GM10266 (cell line): Measurements from ENCODE around the gene YBX3.
A peak's percentile ranks its signal among the peaks of the same experiment; 100 is the strongest.

ENCODE experiments used
- DNase-seq: peaks from one replicate; pipeline ENCODE4 v3.0.0; 2012; ENCODE audit errors: extremely low spot score
- TF ChIP-seq, protein P1 (sequence below): IDR thresholded peaks from 2 replicates; pipeline ENCODE4 v1.5.1; 2012; ENCODE audit warnings: mild to moderate bottlenecking, low read depth; ENCODE audit not compliant: control insufficient read depth, insufficient read depth; ENCODE audit errors: missing control alignments

YBX3 gene

GRCh38 chr12:10673659-10674384 lies 49.3 kb downstream of the YBX3 start, which contains the start of gene STYK1:
Gene STYK1 (minus strand): TSS chr12:10674052. CDS start chr12:10634618, 39,434 bp downstream.
- TF ChIP-seq, protein P1, sequence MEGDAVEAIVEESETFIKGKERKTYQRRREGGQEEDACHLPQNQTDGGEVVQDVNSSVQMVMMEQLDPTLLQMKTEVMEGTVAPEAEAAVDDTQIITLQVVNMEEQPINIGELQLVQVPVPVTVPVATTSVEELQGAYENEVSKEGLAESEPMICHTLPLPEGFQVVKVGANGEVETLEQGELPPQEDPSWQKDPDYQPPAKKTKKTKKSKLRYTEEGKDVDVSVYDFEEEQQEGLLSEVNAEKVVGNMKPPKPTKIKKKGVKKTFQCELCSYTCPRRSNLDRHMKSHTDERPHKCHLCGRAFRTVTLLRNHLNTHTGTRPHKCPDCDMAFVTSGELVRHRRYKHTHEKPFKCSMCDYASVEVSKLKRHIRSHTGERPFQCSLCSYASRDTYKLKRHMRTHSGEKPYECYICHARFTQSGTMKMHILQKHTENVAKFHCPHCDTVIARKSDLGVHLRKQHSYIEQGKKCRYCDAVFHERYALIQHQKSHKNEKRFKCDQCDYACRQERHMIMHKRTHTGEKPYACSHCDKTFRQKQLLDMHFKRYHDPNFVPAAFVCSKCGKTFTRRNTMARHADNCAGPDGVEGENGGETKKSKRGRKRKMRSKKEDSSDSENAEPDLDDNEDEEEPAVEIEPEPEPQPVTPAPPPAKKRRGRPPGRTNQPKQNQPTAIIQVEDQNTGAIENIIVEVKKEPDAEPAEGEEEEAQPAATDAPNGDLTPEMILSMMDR = peak; percentile 90
- DNase-seq = peak; percentile 62

- TF ChIP-seq, protein P1 = no peak
- no peak for DNase-seq
These were observed 50.8 kb downstream of the YBX3 start for GRCh38 chr12:10672231-10672868.

DNA sequence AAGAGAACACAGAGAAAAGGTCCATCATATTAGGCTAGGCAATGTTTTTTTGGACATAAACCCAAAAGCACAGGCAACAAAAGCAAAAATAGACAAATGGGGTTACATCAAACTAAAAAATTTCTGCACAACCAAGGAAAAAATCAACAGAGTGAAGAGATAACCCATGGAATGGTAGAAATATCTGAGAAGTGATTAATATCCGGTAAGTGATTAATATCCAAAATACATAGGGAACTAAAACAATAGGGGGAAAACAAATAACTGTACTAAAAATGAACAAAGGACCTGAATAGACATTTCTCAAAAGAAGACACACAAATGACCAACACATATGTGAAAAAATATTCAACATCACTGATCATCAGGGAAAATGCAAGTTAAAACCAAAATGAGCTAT lies 53.6 kb downstream of the YBX3 start:
- DNase-seq = no peak
- TF ChIP-seq, protein P1 = no peak

GRCh38 chr12:10668526-10668925 lies 54.6 kb downstream of the YBX3 start:
- no peak for DNase-seq
- TF ChIP-seq, protein P1 = no peak

GRCh38 chr12:10667581-10667980 lies 55.5 kb downstream of the YBX3 start:
- TF ChIP-seq, protein P1 = no peak
- no peak for DNase-seq

DNA sequence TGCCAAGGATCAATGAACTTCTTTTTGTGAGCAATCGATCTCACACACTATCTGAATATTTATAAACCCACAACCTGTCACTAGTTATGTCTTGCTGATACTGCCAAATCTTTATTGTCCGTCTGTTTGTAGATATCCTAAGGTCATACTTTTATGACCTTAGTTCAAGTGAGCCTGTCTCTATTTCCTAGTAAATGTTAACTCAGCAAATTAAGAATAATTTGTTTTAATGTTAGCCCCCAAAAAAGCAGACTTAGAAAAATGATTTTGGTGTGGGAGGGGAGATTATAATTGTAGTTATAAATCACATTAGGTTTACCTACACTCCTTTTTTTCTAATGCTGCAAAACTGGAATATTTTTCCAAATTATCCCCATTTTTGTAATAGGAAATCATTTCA lies 58.6 kb downstream of the YBX3 start:
- no peak for DNase-seq
- TF ChIP-seq, protein P1 = no peak

GRCh38 chr12:10663869-10664268 lies 59.3 kb downstream of the YBX3 start:
- TF ChIP-seq, protein P1 = no peak
- DNase-seq = no peak
